ENCODE results near the gene NTNG1. TPM values are rescaled to one million over a fixed set of nuclear protein-coding genes. Genes with fewer than 3 reads are reported as not detected.

Gene NTNG1
- total and polyA plus RNA-seq, 10 of the 15 experiments (the other 5 are each of a cell fraction or from before 2014, with no cell fraction given), result 0.18 to 2.3 (median 1.1) TPM; not detected in 1

DNA sequence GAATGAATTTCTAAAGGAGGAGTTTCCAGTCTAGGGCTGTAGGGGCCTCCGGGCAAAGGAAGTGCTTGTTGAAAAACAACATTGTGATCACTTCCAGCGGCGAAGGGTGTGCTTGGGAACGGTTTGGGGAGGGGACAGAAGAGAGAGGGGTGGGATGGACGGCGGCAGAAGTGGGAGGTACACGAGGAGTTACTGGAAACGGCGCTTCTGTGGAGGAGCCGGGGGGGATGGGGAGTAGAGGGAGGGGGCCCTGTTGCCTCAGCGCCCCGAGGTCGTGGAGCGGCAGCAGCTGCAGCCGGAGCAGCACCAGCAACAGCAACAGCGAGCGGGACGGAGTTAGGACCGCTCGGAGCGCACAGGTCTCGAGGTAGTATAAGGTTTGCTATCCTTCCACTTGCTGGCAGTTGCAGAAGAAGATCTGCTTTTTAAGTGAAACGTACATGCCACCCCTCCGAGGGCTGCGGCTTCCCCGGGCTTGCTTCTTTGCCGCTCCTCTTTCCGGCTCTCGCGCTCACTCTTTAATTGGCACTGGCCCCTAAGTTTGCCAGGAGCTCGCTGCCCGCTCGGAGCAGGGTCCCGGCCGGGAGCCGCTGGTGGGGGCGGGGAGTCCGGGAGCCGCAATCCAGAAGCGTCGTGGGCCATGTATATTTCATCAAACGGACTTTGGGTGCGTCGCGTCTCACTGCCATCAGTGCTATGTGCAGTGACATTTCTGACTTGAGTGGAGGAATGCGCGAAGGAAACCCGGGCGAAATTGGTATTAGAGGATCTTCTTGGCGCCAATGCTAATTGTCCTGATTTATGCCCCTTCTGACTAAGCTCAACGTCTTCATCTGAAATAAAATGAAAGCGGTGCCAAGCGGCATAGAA, 771 bp upstream of the NTNG1 start:
- Histone ChIP-seq H3K27me3 (replicated peaks in 1 of 2; ENCODE audit: control insufficient read depth in 2 of 2, insufficient read depth in 2 of 2, low read length in 1 of 2) (peaks cover 3 to 6% of the 10 kb centered on the region in 2 experiments; a peak in 3 of 4 replicates), H2AFZ (ENCODE audit: control insufficient read depth, low read depth, low read length) (no peak overlapping the region), H3K4me3 (peak overlapping the region; percentile 59; the same call in 1 of the 2 replicates), H3K9me3 (replicated peaks; ENCODE audit: control insufficient read depth, insufficient read depth, low read length) (no peaks in the 10 kb centered on the region), H4K20me1 (ENCODE audit: control insufficient read depth, insufficient read depth) (no peaks in the 10 kb centered on the region; the same call in 1 of the 2 replicates), H3K27ac (ENCODE audit: control insufficient read depth, insufficient read depth) (no peak overlapping the region), H3K79me2 (ENCODE audit: control insufficient read depth, insufficient read depth, low read length) (no peaks in the 10 kb centered on the region), H3K4me1 (ENCODE audit: control insufficient read depth, insufficient read depth, low read length) (no peaks in the 10 kb centered on the region), H3K36me3 (ENCODE audit: control insufficient read depth in 2 of 2, insufficient read depth in 2 of 2, low read length in 1 of 2) (no peaks in the 10 kb centered on the region), H3K4me2 (ENCODE audit: control insufficient read depth, insufficient read depth) (peak overlapping the region; percentile 63), H3K9ac (ENCODE audit: control insufficient read depth, insufficient read depth, low read length) (no peak overlapping the region)
- CTCF ChIA-PET, result interaction anchor here (0.6 to 0.7 kb wide), 2 partner anchors 9 to 124 kb away, joined by 3 to 5 read pairs; no protein-coding TSS in a partner anchor
- in situ Hi-C loops (cut with MboI), result loop anchor here (5.0 kb wide), 1 partner anchor 1118 kb away; no protein-coding TSS in a partner anchor
- DNase-seq (ENCODE audit: low read depth, low spot score), result no peak
- FAIRE-seq, result no peak
- peak; percentile 77 for ATAC-seq
- POLR2A ChIA-PET, result interaction anchor here (0.7 kb wide), 1 partner anchor 84 kb away, joined by 5 read pairs; the partner anchor contains the start of gene PRMT6
- WGBS (ENCODE audit: insufficient coverage, insufficient replicate concordance, low lambda C conversion rate, missing lambda C conversion rate), result 3% methylated on average over 47 of the region's 53 CpGs
- SMC1A ChIA-PET (ENCODE audit: uncharacterized antibody, unreplicated experiment), result interaction anchor here (1.5 kb wide), 1 partner anchor 9 kb away, joined by 3 read pairs; no protein-coding TSS in a partner anchor
- intact Hi-C loops (cut with micrococcal nuclease; ENCODE audit: unreplicated experiment), result loop anchor here (1.0 to 5.0 kb wide), 2 partner anchors 83 to 183 kb away; partner anchors contain the start of gene PRMT6
- RAD21 ChIA-PET (ENCODE audit: unreplicated experiment), result interaction anchor here (0.8 kb wide), 1 partner anchor 83 kb away, joined by 3 read pairs; no protein-coding TSS in a partner anchor
- no TSS peak for BruUV-seq (replicated peaks)
- TF ChIP-seq BRCA1 (IDR thresholded peaks at IDR 0.05; ENCODE audit: low read depth, low read length) (no peak), ZNF592 (IDR thresholded peaks at IDR 0.05) (no peak), RCOR1 (conservative IDR thresholded peaks at IDR 0.05; ENCODE audit: low read depth, low read length) (no peak), HCFC1 (IDR thresholded peaks at IDR 0.05; ENCODE audit: low read length) (no peak), ASH2L (IDR thresholded peaks at IDR 0.05; ENCODE audit: borderline replicate concordance, low read depth) (no peak), ZNF384 (IDR thresholded peaks at IDR 0.05; ENCODE audit: borderline replicate concordance, low read depth, low read length) (no peak), RBBP5 (conservative IDR thresholded peaks at IDR 0.05) (no peak), KAT2A (conservative IDR thresholded peaks at IDR 0.05; ENCODE audit: control insufficient read depth, low read depth, low read length) (no peak), JUND (IDR thresholded peaks at IDR 0.05; ENCODE audit: low read depth, low read length) (no peak), SP1 (IDR thresholded peaks at IDR 0.05; ENCODE audit: low read depth, low read length) (no peak)
- TF ChIP-seq, protein P1, sequence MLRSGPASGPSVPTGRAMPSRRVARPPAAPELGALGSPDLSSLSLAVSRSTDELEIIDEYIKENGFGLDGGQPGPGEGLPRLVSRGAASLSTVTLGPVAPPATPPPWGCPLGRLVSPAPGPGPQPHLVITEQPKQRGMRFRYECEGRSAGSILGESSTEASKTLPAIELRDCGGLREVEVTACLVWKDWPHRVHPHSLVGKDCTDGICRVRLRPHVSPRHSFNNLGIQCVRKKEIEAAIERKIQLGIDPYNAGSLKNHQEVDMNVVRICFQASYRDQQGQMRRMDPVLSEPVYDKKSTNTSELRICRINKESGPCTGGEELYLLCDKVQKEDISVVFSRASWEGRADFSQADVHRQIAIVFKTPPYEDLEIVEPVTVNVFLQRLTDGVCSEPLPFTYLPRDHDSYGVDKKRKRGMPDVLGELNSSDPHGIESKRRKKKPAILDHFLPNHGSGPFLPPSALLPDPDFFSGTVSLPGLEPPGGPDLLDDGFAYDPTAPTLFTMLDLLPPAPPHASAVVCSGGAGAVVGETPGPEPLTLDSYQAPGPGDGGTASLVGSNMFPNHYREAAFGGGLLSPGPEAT (IDR thresholded peaks at IDR 0.05; ENCODE audit: low read depth), result no peak
- TF ChIP-seq, protein P2, sequence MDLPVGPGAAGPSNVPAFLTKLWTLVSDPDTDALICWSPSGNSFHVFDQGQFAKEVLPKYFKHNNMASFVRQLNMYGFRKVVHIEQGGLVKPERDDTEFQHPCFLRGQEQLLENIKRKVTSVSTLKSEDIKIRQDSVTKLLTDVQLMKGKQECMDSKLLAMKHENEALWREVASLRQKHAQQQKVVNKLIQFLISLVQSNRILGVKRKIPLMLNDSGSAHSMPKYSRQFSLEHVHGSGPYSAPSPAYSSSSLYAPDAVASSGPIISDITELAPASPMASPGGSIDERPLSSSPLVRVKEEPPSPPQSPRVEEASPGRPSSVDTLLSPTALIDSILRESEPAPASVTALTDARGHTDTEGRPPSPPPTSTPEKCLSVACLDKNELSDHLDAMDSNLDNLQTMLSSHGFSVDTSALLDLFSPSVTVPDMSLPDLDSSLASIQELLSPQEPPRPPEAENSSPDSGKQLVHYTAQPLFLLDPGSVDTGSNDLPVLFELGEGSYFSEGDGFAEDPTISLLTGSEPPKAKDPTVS (IDR thresholded peaks at IDR 0.05; ENCODE audit: low read depth, low read length), result no peak
